ENCODE results near the gene HSF5. TPM values are rescaled to one million over a fixed set of nuclear protein-coding genes. Genes with fewer than 3 reads are reported as not detected.

HSF5 gene
- total RNA-seq, 2 experiments from 2014 or later: 1.6 to 1.7 TPM

- Mint-ChIP-seq H3K4me3 (no peak overlapping the region), H3K4me1 (ENCODE audit: low read depth) (no peaks in the 10 kb centered on the region), H3K9me3 (no peaks in the 10 kb centered on the region), H3K27me3 (peaks cover 44% of the 10 kb centered on the region), H3K27ac (no peak overlapping the region), H3K36me3 (ENCODE audit: low read depth) (no peaks in the 10 kb centered on the region)
- DNase-seq: no peak
- Histone ChIP-seq H3K4me1 (ENCODE audit: insufficient read depth, low read length) (peaks cover 15% of the 10 kb centered on the region), H3K27ac (ENCODE audit: low read depth in 1 of 2, low read length in 2 of 2) (no peak overlapping the region), H3K4me3 (ENCODE audit: low read length) (no peak overlapping the region), H3K27me3 (ENCODE audit: control insufficient read depth in 1 of 2, insufficient read depth in 2 of 2, low read length in 2 of 2) (peaks cover 6 to 14% of the 10 kb centered on the region in 2 experiments), H3K36me3 (ENCODE audit: insufficient read depth, low read length) (no peaks in the 10 kb centered on the region), H3K9me3 (ENCODE audit: control insufficient read depth in 1 of 2, insufficient read depth in 1 of 2, low read length in 2 of 2) (peaks cover 0 to 7% of the 10 kb centered on the region in 2 experiments)
- ChIA-PET POLR2A (interaction anchor here (0.6 to 2.6 kb wide), 2 partner anchors 15 to 36 kb away, joined by 3 to 12 read pairs; no protein-coding TSS in a partner anchor), CTCF (interaction anchor here (1.3 kb wide), 1 partner anchor 15 kb away, joined by 4 read pairs; no protein-coding TSS in a partner anchor)
- TF ChIP-seq CTCF (IDR thresholded peaks at IDR 0.05): no peak
- intact Hi-C loops (cut with DNase I, micrococcal nuclease): loop anchor here in 1 of 2 experiments (5.0 kb wide), 1 partner anchor 159 kb away; the partner anchor contains the start of genes RAD51C and TEX14
- ATAC-seq (ENCODE audit: poor library complexity): no peak
These were observed 45.5 kb upstream of the HSF5 start for GRCh38 chr17:58533616-58534188.

GRCh38 chr17:58532555-58532951 lies 44.3 kb upstream of the HSF5 start:
- H3K27me3 Mint-ChIP-seq: peaks cover 44% of the 10 kb centered on the region

More at GRCh38 chr17:58532555-58532951, 44.3 kb upstream of the HSF5 start:
- TF ChIP-seq CTCF (IDR thresholded peaks at IDR 0.05): no peak
- peaks cover 15% of the 10 kb centered on the region for H3K4me1 ChIP-seq (ENCODE audit: insufficient read depth, low read length)
- Mint-ChIP-seq H3K27ac (no peak overlapping the region), H3K4me1 (ENCODE audit: low read depth) (no peaks in the 10 kb centered on the region), H3K9me3 (no peaks in the 10 kb centered on the region), H3K4me3 (peak overlapping the region; percentile 66), H3K36me3 (ENCODE audit: low read depth) (no peaks in the 10 kb centered on the region)
- ChIA-PET POLR2A (interaction anchor here (1.1 to 2.6 kb wide), 2 partner anchors 14 to 180 kb away, joined by 4 to 12 read pairs; partner anchors contain the start of gene SUPT4H1), CTCF (interaction anchor here (0.6 to 1.6 kb wide), 2 partner anchors 13 to 55 kb away, joined by 4 to 8 read pairs; no protein-coding TSS in a partner anchor)
- H3K4me3 ChIP-seq (ENCODE audit: low read length): peak overlapping the region; percentile 35
- DNase-seq (no peak), ATAC-seq (ENCODE audit: poor library complexity) (no peak)
- H3K27me3 ChIP-seq (ENCODE audit: control insufficient read depth in 1 of 2, insufficient read depth in 2 of 2, low read length in 2 of 2): peaks cover 6 to 14% of the 10 kb centered on the region in 2 experiments
- H3K9me3 ChIP-seq (ENCODE audit: control insufficient read depth in 1 of 2, insufficient read depth in 1 of 2, low read length in 2 of 2): peaks cover 0 to 7% of the 10 kb centered on the region in 2 experiments
- no peaks in the 10 kb centered on the region for H3K36me3 ChIP-seq (ENCODE audit: insufficient read depth, low read length)
- H3K27ac ChIP-seq (ENCODE audit: low read depth in 1 of 2, low read length in 2 of 2): no peak overlapping the region
- intact Hi-C loops (cut with DNase I, micrococcal nuclease): loop anchor here in 1 of 2 experiments (5.0 kb wide), 1 partner anchor 160 kb away; the partner anchor contains the start of genes RAD51C and TEX14
